ENCODE results near the gene PRKAR1B. TPM values are rescaled to one million over a fixed set of nuclear protein-coding genes. Genes with fewer than 3 reads are reported as not detected.

The PRKAR1B gene
- total and polyA plus RNA-seq, 10 of the 15 experiments (the other 5 are each of a cell fraction or from before 2014, with no cell fraction given) = 1.4 to 45.6 (median 19.3) TPM

- Histone ChIP-seq H3K9me3 (replicated peaks; ENCODE audit: control insufficient read depth, insufficient read depth, low read length) (peaks cover 2% of the 10 kb centered on the region; the same call in 1 of the 3 replicates), H2AFZ (ENCODE audit: control insufficient read depth, low read depth, low read length) (no peak overlapping the region), H3K27ac (ENCODE audit: control insufficient read depth, insufficient read depth) (no peak overlapping the region), H3K9ac (ENCODE audit: control insufficient read depth, insufficient read depth, low read length) (no peak overlapping the region), H3K79me2 (ENCODE audit: control insufficient read depth, insufficient read depth, low read length) (no peaks in the 10 kb centered on the region), H3K4me3 (no peak overlapping the region), H3K27me3 (replicated peaks in 1 of 2; ENCODE audit: control insufficient read depth in 2 of 2, insufficient read depth in 2 of 2, low read length in 1 of 2) (no peaks in the 10 kb centered on the region), H4K20me1 (ENCODE audit: control insufficient read depth, insufficient read depth) (no peaks in the 10 kb centered on the region), H3K4me2 (ENCODE audit: control insufficient read depth, insufficient read depth) (no peak overlapping the region), H3K36me3 (ENCODE audit: control insufficient read depth in 2 of 2, insufficient read depth in 2 of 2, low read length in 1 of 2) (no peaks in the 10 kb centered on the region), H3K4me1 (ENCODE audit: control insufficient read depth, insufficient read depth, low read length) (no peaks in the 10 kb centered on the region)
- no peak for TF ChIP-seq ZZZ3 (IDR thresholded peaks at IDR 0.05; ENCODE audit: control insufficient read depth, insufficient read length, low read depth)
- TF ChIP-seq POLR2AphosphoS5 (IDR thresholded peaks at IDR 0.05; ENCODE audit: low read length) = no peak
- TF ChIP-seq SP1 (IDR thresholded peaks at IDR 0.05; ENCODE audit: low read depth, low read length) = no peak
- no peak for TF ChIP-seq SIX5 (IDR thresholded peaks at IDR 0.05; ENCODE audit: low read depth, low read length, severe bottlenecking)
- TF ChIP-seq SMC3 (IDR thresholded peaks at IDR 0.05; ENCODE audit: borderline replicate concordance, low read length) = no peak
- TF ChIP-seq MXI1 (IDR thresholded peaks at IDR 0.05; ENCODE audit: low read depth, low read length) = no peak
- no peak for TF ChIP-seq DPF2 (IDR thresholded peaks at IDR 0.05)
- no peak for TF ChIP-seq RCOR1 (conservative IDR thresholded peaks at IDR 0.05; ENCODE audit: low read depth, low read length)
- no peak for TF ChIP-seq HDGF (IDR thresholded peaks at IDR 0.05)
- no peak for TF ChIP-seq IRF4 (IDR thresholded peaks at IDR 0.05; ENCODE audit: low read depth, low read length)
- ChIA-PET RAD21 (ENCODE audit: unreplicated experiment) (no interaction called here), CTCF (no interaction called here), SMC1A (ENCODE audit: uncharacterized antibody, unreplicated experiment) (no interaction called here), POLR2A (no interaction called here)
- no TSS peak for BruUV-seq (replicated peaks)
- FAIRE-seq (no peak), ATAC-seq (no peak), DNase-seq (ENCODE audit: low read depth, low spot score) (no peak)
- intact Hi-C loops (cut with micrococcal nuclease; ENCODE audit: unreplicated experiment) (no loop called here), in situ Hi-C loops (cut with MboI) (no loop called here)
- WGBS (ENCODE audit: insufficient coverage, insufficient replicate concordance, low lambda C conversion rate, missing lambda C conversion rate) = 93% methylated on average over 39 of the region's 44 CpGs
These were observed 165.3 kb downstream of the PRKAR1B start for GRCh38 chr7:561631-562373.

All from GM12878 (cell line).